ENCODE measurements around the gene RPA3. TPM values are rescaled to one million over a fixed set of nuclear protein-coding genes. Genes with fewer than 3 reads are reported as not detected.

Gene RPA3
- total RNA-seq, 2 experiments from 2014 or later = 32.9 to 36.5 TPM

GRCh38 chr7:7745966-7746365 is 27.6 kb upstream of the RPA3 start:
- Mint-ChIP-seq H3K9me3 (no peaks in the 10 kb centered on the region), H3K27me3 (no peaks in the 10 kb centered on the region), H3K4me3 (no peak overlapping the region), H3K27ac (no peak overlapping the region), H3K4me1 (ENCODE audit: low read depth) (peaks cover 11% of the 10 kb centered on the region), H3K36me3 (ENCODE audit: low read depth) (no peaks in the 10 kb centered on the region)
- no peak for DNase-seq
- H3K4me3 ChIP-seq (ENCODE audit: low read length) = no peak overlapping the region
- H3K27ac ChIP-seq (ENCODE audit: low read depth in 1 of 2, low read length in 2 of 2) = no peak overlapping the region
- intact Hi-C loops (cut with DNase I, micrococcal nuclease) = no loop called here
- H3K9me3 ChIP-seq (ENCODE audit: control insufficient read depth in 1 of 2, insufficient read depth in 1 of 2, low read length in 2 of 2) = no peaks in the 10 kb centered on the region
- H3K36me3 ChIP-seq (ENCODE audit: insufficient read depth, low read length) = no peaks in the 10 kb centered on the region
- CTCF ChIA-PET = no interaction called here
- ATAC-seq (ENCODE audit: poor library complexity) = no peak
- H3K4me1 ChIP-seq (ENCODE audit: insufficient read depth, low read length) = no peaks in the 10 kb centered on the region
- H3K27me3 ChIP-seq (ENCODE audit: control insufficient read depth in 1 of 2, insufficient read depth in 2 of 2, low read length in 2 of 2) = no peaks in the 10 kb centered on the region
- TF ChIP-seq CTCF (IDR thresholded peaks at IDR 0.05) = no peak
- POLR2A ChIA-PET = no interaction called here

GRCh38 chr7:7745258-7745657 is 26.9 kb upstream of the RPA3 start:
- Histone ChIP-seq H3K27ac (ENCODE audit: low read depth in 1 of 2, low read length in 2 of 2) (no peak overlapping the region), H3K9me3 (ENCODE audit: control insufficient read depth in 1 of 2, insufficient read depth in 1 of 2, low read length in 2 of 2) (no peaks in the 10 kb centered on the region), H3K27me3 (ENCODE audit: control insufficient read depth in 1 of 2, insufficient read depth in 2 of 2, low read length in 2 of 2) (no peaks in the 10 kb centered on the region), H3K4me3 (ENCODE audit: low read length) (no peak overlapping the region), H3K4me1 (ENCODE audit: insufficient read depth, low read length) (no peaks in the 10 kb centered on the region), H3K36me3 (ENCODE audit: insufficient read depth, low read length) (no peaks in the 10 kb centered on the region)
- CTCF ChIA-PET = no interaction called here
- Mint-ChIP-seq H3K4me1 (ENCODE audit: low read depth) (peaks cover 9% of the 10 kb centered on the region), H3K27me3 (no peaks in the 10 kb centered on the region), H3K36me3 (ENCODE audit: low read depth) (no peaks in the 10 kb centered on the region), H3K27ac (no peak overlapping the region), H3K4me3 (no peak overlapping the region), H3K9me3 (no peaks in the 10 kb centered on the region)
- intact Hi-C loops (cut with DNase I, micrococcal nuclease) = no loop called here
- TF ChIP-seq CTCF (IDR thresholded peaks at IDR 0.05) = no peak
- ATAC-seq (ENCODE audit: poor library complexity) (no peak), DNase-seq (no peak)
- POLR2A ChIA-PET = interaction anchor here (0.7 kb wide), 1 partner anchor 381 kb away, joined by 3 read pairs; no protein-coding TSS in a partner anchor

- ChIA-PET CTCF (no interaction called here), POLR2A (no interaction called here)
- Histone ChIP-seq H3K27me3 (ENCODE audit: control insufficient read depth in 1 of 2, insufficient read depth in 2 of 2, low read length in 2 of 2) (no peaks in the 10 kb centered on the region), H3K27ac (ENCODE audit: low read depth in 1 of 2, low read length in 2 of 2) (no peak overlapping the region), H3K4me1 (ENCODE audit: insufficient read depth, low read length) (no peaks in the 10 kb centered on the region), H3K9me3 (ENCODE audit: control insufficient read depth in 1 of 2, insufficient read depth in 1 of 2, low read length in 2 of 2) (no peaks in the 10 kb centered on the region), H3K4me3 (ENCODE audit: low read length) (no peak overlapping the region), H3K36me3 (ENCODE audit: insufficient read depth, low read length) (no peaks in the 10 kb centered on the region)
- ATAC-seq (ENCODE audit: poor library complexity) (no peak), DNase-seq (no peak)
- no peak for TF ChIP-seq CTCF (IDR thresholded peaks at IDR 0.05)
- Mint-ChIP-seq H3K36me3 (ENCODE audit: low read depth) (no peaks in the 10 kb centered on the region), H3K27me3 (no peaks in the 10 kb centered on the region), H3K4me1 (ENCODE audit: low read depth) (peaks cover 28% of the 10 kb centered on the region), H3K4me3 (no peak overlapping the region), H3K9me3 (no peaks in the 10 kb centered on the region), H3K27ac (no peak overlapping the region)
- intact Hi-C loops (cut with DNase I, micrococcal nuclease) = no loop called here
Observed at GRCh38 chr7:7742223-7742622, 23.8 kb upstream of the RPA3 start.

Measured in CD4-positive, alpha-beta T cell (primary cell).